Upper lobe of left lung (tissue), 6 donors: Measurements from ENCODE around the gene RAP1A. TPM values are rescaled to one million over a fixed set of nuclear protein-coding genes. Genes with fewer than 3 reads are reported as not detected.
A peak's percentile ranks its signal among the peaks of the same experiment; 100 is the strongest.

ENCODE experiments used
- ATAC-seq, 2 donors: fragments of 200-7000 bp; cut with Tn5 transposase; one replicate each; pipeline ENCODE4 v1.9.1; 2022; ENCODE audit warnings: mild to moderate bottlenecking in 2 of 2, moderate library complexity in 2 of 2; ENCODE audit not compliant: low FRiP score in 2 of 2
- DNase-seq, 2 donors: peaks; one replicate each; pipeline ENCODE4 v3.0.0-alpha.2; 2019 to 2020
- H3K27ac ChIP-seq, 4 donors: fragments of 200-600 bp; sonication (generic); one replicate each; pipeline ENCODE4 v1.5.1; 2016 to 2019
- H3K27me3 ChIP-seq, 4 donors: fragments of 200-600 bp; sonication (generic); one replicate each; pipeline ENCODE4 v1.5.1; 2017 to 2019
- H3K36me3 ChIP-seq, 4 donors: fragments of 200-600 bp; sonication (generic); one replicate each; pipeline ENCODE4 v1.5.1; 2016 to 2019
- H3K4me1 ChIP-seq, 4 donors: fragments of 200-600 bp; sonication (generic); one replicate each; pipeline ENCODE4 v1.5.1; 2018 to 2019
- H3K4me3 ChIP-seq, 4 donors: fragments of 200-600 bp; sonication (generic); one replicate each; pipeline ENCODE4 v1.5.1; 2017 to 2019; ENCODE audit warnings: mild to moderate bottlenecking in 2 of 4, moderate library complexity in 1 of 4
- H3K9me3 ChIP-seq, 4 donors: fragments of 200-600 bp; sonication (generic); one replicate each; pipeline ENCODE4 v1.5.1; 2018 to 2019
- CTCF ChIP-seq, 6 experiments: fragments of 450-650 bp in 4 of 6; fragments of 200-600 bp in 2 of 6; sonication (generic) in 2 of 6; IDR thresholded peaks; one replicate each; pipeline ENCODE4 v1.5.1; 2016 to 2019; ENCODE audit warnings: antibody characterized with exemption in 6 of 6
- EP300 ChIP-seq, 4 donors: sonication (generic); formaldehyde crosslinking; IDR thresholded peaks; one replicate each; pipeline ENCODE4 v1.5.1; 2017; ENCODE audit warnings: antibody characterized with exemption in 4 of 4, control low read depth in 2 of 4
- POLR2A ChIP-seq, 4 donors: fragments of 450-650 bp; IDR thresholded peaks; one replicate each; pipeline ENCODE4 v1.5.1; 2016 to 2017; ENCODE audit warnings: antibody characterized with exemption in 4 of 4, mild to moderate bottlenecking in 2 of 4
- POLR2AphosphoS5 ChIP-seq, 2 donors: sonication (generic); formaldehyde crosslinking; IDR thresholded peaks; one replicate each; pipeline ENCODE4 v1.5.1; 2017; ENCODE audit warnings: antibody characterized with exemption in 2 of 2
- WGBS, 2 donors: methylation state at CpG; one replicate each; pipeline ENCODE4 v1.1.5; 2017 to 2018; 5-methylcytosine and 5-hydroxymethylcytosine counted together
- total RNA-seq, 6 donors: library from RNA; depleted of rRNA in 4 of 6; stranded (reverse); fragments of >200 nt in 4 of 6; gene quantifications; one replicate each; pipeline versions ENCODE4 v1.1.0 to v1.2.1, GENCODE V29; 2016 to 2021
- donor health status: DM: no; HTN: no; CAD: no; lungs with moderate emphysema.
- donor health status: DM: no; HTN: yes; CAD: no; lungs with severe emphysema.

Gene RAP1A
- total RNA-seq, 6 donors from 2014 or later, result 16.8 to 115 (median 82.6) TPM

GRCh38 chr1:111592389-111593361 is 26.9 kb upstream of the RAP1A start:
- Histone ChIP-seq H3K4me1 (peaks cover 38 to 54% (median 50%) of the 10 kb centered on the region in 4 donors), H3K9me3 (no peaks in the 10 kb centered on the region), H3K4me3 (no peak overlapping the region), H3K36me3 (no peaks in the 10 kb centered on the region), H3K27ac (peak overlapping the region; percentile 57 to 80 (median 66)), H3K27me3 (no peaks in the 10 kb centered on the region)
- ATAC-seq (peak; percentile 94 to 95), DNase-seq (peak; percentile 80 to 95)
- 13 to 14% methylated on average over 11 of the region's 11 CpGs for WGBS, 2 donors
- TF ChIP-seq CTCF (IDR thresholded peaks at IDR 0.05), result no peak
- TF ChIP-seq POLR2A (IDR thresholded peaks at IDR 0.05), result no peak
- peak in 2 of 4 donors; percentile 23 to 25 for TF ChIP-seq EP300 (IDR thresholded peaks at IDR 0.05)
- peak; percentile 38 to 51 for TF ChIP-seq POLR2AphosphoS5 (IDR thresholded peaks at IDR 0.05)

GRCh38 chr1:111593403-111594305 is 25.9 kb upstream of the RAP1A start:
- 41 to 45% methylated on average over 5 of the region's 5 CpGs for whole genome bisulfite sequencing, 2 donors
- DNase-seq, result no peak
- Histone ChIP-seq H3K4me1 (peaks cover 44 to 61% (median 58%) of the 10 kb centered on the region in 4 donors), H3K4me3 (no peak overlapping the region), H3K36me3 (no peaks in the 10 kb centered on the region), H3K27me3 (no peaks in the 10 kb centered on the region), H3K27ac (peak overlapping the region; percentile 57 to 80 (median 66)), H3K9me3 (no peaks in the 10 kb centered on the region)
- ATAC-seq, result no peak
- TF ChIP-seq POLR2AphosphoS5 (IDR thresholded peaks at IDR 0.05), result no peak
- TF ChIP-seq POLR2A (IDR thresholded peaks at IDR 0.05), result no peak
- no peak for TF ChIP-seq EP300 (IDR thresholded peaks at IDR 0.05)
- no peak for TF ChIP-seq CTCF (IDR thresholded peaks at IDR 0.05)

GRCh38 chr1:111594306-111594693 is 25.3 kb upstream of the RAP1A start:
- H3K9me3 ChIP-seq, result no peaks in the 10 kb centered on the region
- DNase-seq, result no peak
- ATAC-seq, result no peak
- TF ChIP-seq POLR2A (IDR thresholded peaks at IDR 0.05) (no peak), EP300 (IDR thresholded peaks at IDR 0.05) (no peak), POLR2AphosphoS5 (IDR thresholded peaks at IDR 0.05) (no peak), CTCF (IDR thresholded peaks at IDR 0.05) (no peak)
- H3K36me3 ChIP-seq, result no peaks in the 10 kb centered on the region
- 71 to 73% methylated on average over 4 of the region's 4 CpGs for WGBS, 2 donors
- H3K4me3 ChIP-seq, result no peak overlapping the region
- H3K4me1 ChIP-seq, result peaks cover 44 to 64% (median 58%) of the 10 kb centered on the region in 4 donors
- H3K27me3 ChIP-seq, result no peaks in the 10 kb centered on the region
- peak overlapping the region in 3 of 4 donors; percentile 65 to 80 (median 68) for H3K27ac ChIP-seq

GRCh38 chr1:111595807-111596206 is 23.8 kb upstream of the RAP1A start:
- 56 to 64% methylated on average over 1 of the region's 1 CpG for WGBS, 2 donors
- no peak for TF ChIP-seq EP300 (IDR thresholded peaks at IDR 0.05)
- TF ChIP-seq POLR2A (IDR thresholded peaks at IDR 0.05), result no peak
- TF ChIP-seq POLR2AphosphoS5 (IDR thresholded peaks at IDR 0.05), result no peak
- TF ChIP-seq CTCF (IDR thresholded peaks at IDR 0.05), result no peak
- Histone ChIP-seq H3K4me1 (peaks cover 44 to 72% (median 62%) of the 10 kb centered on the region in 4 donors), H3K9me3 (no peaks in the 10 kb centered on the region), H3K36me3 (no peaks in the 10 kb centered on the region), H3K27ac (peak overlapping the region in 2 of 4 donors; percentile 18 to 42), H3K27me3 (no peaks in the 10 kb centered on the region), H3K4me3 (no peak overlapping the region)
- no peak for ATAC-seq
- DNase-seq, result no peak
